NOMO-1 treated with DMSO at 0.1 percent for 48 hours (cell line): ENCODE measurements around the gene ZMYM5.
"Not testable (repeated sequence)": the region's sequence is repeated elsewhere in the genome, so short reads cannot be mapped to it uniquely, and the experiment has no call there.

Experiments used
- DNase-seq: peaks from one replicate; lab custom pipeline; 2025; ENCODE audit not compliant: unreplicated experiment; lab: John Stamatoyannopoulos, UW

Gene ZMYM5

GRCh38 chr13:19863323-19864023 lies at the start of gene ZMYM5:
Gene ZMYM5, minus strand, starts transcription at chr13:19863649. Its CDS starts 11,469 bp downstream, at chr13:19852180.
- peak; percentile 99 for DNase-seq

GRCh38 chr13:19910336-19911072 lies 47.1 kb upstream of the ZMYM5 start:
- DNase-seq = no peak

DNA sequence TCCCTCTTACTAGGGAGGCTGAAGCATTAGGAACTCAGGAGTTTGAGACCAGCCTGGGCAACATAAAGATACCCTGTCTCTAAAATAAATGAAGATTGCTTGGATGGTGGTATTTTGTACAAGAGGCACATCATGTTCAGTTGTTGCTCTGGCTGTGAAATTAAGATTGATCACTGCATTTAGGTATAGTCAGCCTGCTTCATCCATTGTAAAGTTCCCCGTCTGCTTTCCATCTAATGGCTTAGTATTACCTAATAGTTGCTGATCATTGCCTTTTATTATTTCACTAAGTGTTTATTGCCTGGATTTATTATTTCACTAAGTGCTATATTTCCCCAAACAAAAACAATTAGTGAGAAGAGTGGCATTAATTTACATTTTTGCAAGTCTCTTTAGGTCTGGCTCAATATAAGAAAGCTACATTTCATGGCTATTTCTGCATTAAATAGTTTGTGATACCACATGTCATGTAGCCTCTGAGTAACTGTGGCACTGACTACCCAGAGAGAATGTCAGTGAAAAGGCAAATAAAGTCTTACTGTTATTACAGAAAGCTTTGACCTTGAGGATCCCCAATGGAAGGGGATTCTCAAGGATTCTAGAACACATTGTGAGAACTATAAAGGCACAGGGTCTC lies 45.0 kb upstream of the ZMYM5 start:
- DNase-seq = no peak

- not testable (repeated sequence) for DNase-seq
Observed at GRCh38 chr13:19905487-19906195, 42.2 kb upstream of the ZMYM5 start.

- DNase-seq = no peak
Observed at GRCh38 chr13:19890030-19890429, 26.6 kb upstream of the ZMYM5 start.

- peak; percentile 52 for DNase-seq
Observed at GRCh38 chr13:19888799-19889198, 25.4 kb upstream of the ZMYM5 start.

DNA sequence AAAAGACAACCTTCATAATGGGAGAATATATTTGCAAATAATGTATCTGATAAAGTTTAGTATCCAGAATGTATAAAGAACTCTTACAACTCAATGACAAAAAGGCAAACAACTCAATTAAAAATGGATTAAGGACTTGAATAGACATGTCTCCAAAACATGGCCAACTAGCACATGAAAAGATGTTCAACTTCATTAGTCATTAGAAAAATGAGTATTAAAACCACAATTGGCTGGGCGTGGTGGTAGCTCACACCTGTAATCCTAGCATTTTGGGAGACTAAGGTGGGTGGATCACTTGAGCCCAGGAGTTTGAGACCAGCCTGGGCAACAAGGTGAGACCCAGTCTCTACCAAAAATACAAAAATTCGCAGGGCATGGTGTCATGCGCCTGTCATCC lies 18.8 kb upstream of the ZMYM5 start:
- DNase-seq = no peak

- DNase-seq = no peak
Observed at GRCh38 chr13:19881641-19882040, 18.2 kb upstream of the ZMYM5 start.

- peak; percentile 83 for DNase-seq
Observed at GRCh38 chr13:19864746-19865309, 1.4 kb upstream of the ZMYM5 start.

DNA sequence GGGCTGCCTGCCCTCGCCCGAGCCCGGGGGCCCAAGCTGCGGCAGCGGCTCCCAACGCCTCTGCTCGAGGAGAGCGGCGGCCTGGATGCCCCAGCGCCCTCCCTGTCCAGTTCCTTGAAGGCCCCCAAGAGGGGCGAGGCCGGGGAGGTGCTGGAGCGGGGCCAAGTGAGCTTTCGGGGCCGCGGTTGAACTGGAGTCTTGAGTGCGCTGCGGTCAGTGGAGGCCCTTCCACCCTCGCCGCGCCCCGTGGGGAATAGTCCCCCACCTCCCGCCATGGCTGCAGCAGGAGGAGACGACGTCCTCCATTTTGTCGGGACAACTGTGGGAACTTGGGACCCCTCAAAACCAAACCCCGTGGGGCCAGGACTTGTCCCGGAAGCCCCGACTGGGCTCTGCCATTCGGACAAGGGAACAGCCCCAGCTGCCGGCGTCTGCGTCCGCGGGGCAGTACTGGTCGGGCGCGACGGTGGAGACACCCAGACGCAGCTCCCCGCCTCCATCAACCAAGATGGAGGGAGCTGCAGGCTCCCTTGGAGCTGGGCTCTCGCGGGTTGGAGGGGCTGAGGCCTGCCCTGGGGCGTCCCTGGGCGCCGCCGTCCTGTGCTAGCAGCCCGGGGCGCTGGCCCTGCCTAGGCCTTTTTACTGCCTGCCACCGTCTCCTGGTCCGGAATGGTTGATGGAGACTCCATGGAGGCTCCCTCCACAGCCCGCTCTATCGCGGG lies 736 bp upstream of the ZMYM5 start:
- peak; percentile 84 for DNase-seq

- peak; percentile 39 for DNase-seq
Observed at GRCh38 chr13:19862481-19863313, 752 bp downstream of the ZMYM5 start.

DNA sequence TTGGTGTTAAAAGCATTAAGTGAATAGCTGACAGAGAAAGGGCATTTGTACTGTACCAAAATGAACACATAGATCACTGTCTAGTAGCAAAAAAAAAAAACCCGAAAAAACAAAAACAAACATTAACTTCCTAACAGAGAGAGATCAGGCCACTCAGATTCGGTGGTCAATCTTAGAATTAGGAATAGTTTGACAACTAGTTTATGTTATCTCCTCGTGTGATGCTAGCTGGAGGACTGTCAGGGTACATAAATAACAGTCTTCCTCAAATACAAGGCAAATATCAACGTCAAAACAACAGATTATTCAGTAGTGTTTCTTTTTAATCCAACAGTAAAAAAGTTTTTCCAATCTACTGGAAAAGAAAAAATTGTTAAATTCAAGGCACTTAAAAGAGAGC lies 1.7 kb downstream of the ZMYM5 start:
- no peak for DNase-seq

- DNase-seq = no peak
Observed at GRCh38 chr13:19860884-19861655, 2.4 kb downstream of the ZMYM5 start.

GRCh38 chr13:19857637-19858036 lies 5.8 kb downstream of the ZMYM5 start:
- DNase-seq = not testable (repeated sequence)

DNA sequence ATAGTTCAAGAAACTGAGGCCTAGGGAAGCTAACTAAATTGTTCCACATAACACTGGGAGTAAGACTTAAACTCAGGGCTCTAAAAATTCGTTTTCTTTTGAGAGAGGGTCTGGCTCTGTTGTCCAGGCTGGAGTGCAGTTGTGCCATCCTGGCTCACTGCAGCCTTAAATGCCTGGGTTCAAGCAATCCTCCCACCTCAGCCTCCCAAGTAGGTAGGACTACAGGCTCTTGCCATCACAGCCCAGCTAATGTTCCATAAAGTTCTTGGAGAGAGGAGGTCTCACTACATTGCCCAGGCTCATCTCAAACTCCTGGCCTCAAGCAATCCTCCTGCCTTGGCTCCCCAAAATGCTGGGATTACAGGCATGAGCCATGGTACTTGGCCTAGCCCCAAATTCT lies 10.7 kb downstream of the ZMYM5 start:
- no peak for DNase-seq

GRCh38 chr13:19845758-19846157 lies 17.7 kb downstream of the ZMYM5 start:
- DNase-seq = peak; percentile 4

DNA sequence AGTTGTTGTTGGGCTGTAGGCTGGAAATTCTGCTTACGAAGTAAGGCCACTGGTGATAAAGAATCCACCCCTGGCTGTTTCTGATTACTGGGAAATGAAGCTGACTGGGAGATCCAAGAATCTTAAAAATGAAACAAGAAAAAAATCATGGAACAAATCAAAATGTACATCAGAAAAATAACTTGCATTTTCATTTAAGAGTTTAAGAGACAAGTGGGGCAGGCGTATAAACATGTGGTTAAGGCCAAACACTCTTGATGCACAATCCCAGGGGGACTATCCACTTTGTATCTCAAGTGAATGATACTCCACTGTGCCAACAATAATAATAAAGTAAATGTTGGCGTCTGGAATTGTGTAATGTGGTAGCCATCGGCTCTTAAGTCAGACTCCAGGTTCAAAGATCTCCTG lies 24.6 kb downstream of the ZMYM5 start:
- no peak for DNase-seq

- no peak for DNase-seq
Observed at GRCh38 chr13:19836472-19836871, 27.0 kb downstream of the ZMYM5 start.

- DNase-seq = no peak
Observed at GRCh38 chr13:19834704-19835103, 28.7 kb downstream of the ZMYM5 start.
